Cerebellar cortex (tissue), 1 donor: Measurements from ENCODE around the gene NXPH4.
A peak's percentile ranks its signal among the peaks of the same experiment; 100 is the strongest.

Experiments
- DNase-seq: peaks from one replicate; pipeline ENCODE4 v3.0.0-alpha.2; 2015; ENCODE audit warnings: low spot score

The NXPH4 gene

GRCh38 chr12:57216014-57216911 is at the start of gene NXPH4:
NXPH4 (plus strand) TSS chr12:57216794; CDS start chr12:57216970, 176 bp downstream.
- DNase-seq = no peak

GRCh38 chr12:57166971-57167371 is 49.6 kb upstream of the NXPH4 start:
- DNase-seq = no peak

DNA sequence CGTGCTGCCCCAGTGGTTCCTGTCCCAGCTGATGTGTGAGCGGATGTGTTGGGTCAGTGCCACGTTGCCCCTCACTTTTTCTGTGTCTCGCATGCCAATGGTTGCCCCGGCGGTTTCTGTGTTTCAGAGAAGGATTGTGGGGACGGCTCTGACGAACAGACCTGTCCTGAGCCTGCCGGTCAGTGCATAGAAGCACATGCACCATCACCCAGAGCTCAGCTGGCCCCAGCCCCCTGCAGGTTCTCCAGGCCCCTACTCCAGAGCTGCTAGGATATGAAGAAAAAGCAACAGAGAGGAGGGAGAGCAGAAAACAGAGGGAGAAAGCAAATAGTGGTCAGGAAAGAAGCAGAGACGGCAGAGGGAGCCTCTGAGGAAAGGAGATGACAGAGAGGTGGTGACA is 48.5 kb upstream of the NXPH4 start:
- no peak for DNase-seq

DNA sequence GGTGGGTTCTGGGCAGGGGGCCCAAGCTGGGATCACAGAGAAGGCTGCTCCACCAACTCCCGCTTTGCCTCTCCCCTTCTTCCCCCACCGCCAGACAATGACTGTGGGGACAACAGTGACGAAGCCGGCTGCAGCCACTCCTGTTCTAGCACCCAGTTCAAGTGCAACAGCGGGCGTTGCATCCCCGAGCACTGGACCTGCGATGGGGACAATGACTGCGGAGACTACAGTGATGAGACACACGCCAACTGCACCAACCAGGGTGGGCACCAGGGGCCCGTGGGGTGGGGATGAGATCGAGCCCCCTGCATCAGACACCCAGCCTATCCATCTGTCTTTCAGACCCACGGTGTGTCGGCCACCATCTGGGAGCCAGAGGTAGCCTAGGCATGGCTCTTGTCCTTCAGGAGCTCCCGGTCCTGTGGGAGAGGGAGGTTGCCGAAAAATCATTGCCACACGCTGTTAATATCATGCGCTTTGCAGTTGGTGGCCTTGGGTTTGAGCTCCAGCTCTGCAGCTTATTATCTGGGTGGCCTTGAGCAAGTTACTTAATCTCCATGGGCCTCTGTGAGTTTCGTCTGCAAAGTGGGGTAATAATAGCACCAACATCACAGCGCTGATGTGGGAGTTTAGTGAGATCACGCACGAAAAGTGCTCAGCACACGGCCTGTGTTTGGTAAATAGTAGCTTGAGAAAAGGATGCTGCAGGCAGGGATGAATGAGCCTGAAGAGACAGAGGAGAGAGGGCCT is 47.4 kb upstream of the NXPH4 start:
- no peak for DNase-seq

- DNase-seq = no peak
Observed at GRCh38 chr12:57169969-57170368, 46.6 kb upstream of the NXPH4 start.

DNA sequence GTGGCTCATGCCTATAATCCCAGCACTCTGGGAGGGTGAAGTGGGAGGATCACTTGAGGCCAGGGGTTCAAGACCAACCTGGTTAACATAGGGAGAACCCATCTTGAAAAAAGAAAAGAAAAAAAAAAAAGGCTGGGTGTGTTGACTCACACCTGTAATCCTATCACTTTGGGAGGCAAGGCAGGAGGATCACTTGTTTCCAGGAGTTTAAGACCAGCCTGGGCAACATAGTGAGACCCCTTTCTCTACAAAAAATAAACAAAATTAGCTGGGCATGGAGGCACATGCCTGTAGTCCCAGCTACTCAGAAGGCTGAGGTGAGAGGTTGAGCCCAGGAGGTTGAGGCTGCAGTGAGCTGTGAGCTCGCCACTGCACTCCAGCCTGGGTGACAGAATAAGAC is 46.2 kb upstream of the NXPH4 start:
- DNase-seq = no peak

DNA sequence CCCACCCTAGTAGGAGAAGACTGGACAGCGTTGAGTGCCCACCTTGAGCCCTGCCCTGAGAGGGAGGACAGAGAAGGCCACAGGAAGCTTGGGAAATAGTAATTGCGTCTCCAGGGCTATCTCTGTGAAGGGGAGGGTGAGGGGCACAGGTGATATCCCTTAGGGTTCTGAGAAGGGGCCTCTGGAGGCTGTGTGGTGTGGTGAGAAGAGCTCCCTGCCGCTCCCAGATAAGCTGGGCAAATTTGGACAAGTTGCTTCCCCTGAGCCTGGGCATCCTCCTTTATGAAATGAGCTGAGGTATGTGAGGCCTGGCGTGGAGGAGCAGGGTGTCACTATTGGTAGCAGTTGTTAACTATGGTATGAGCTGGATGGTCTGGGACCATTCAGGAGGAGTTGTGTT is 45.7 kb upstream of the NXPH4 start:
- no peak for DNase-seq

GRCh38 chr12:57171668-57172067 is 44.9 kb upstream of the NXPH4 start:
- DNase-seq = no peak

DNA sequence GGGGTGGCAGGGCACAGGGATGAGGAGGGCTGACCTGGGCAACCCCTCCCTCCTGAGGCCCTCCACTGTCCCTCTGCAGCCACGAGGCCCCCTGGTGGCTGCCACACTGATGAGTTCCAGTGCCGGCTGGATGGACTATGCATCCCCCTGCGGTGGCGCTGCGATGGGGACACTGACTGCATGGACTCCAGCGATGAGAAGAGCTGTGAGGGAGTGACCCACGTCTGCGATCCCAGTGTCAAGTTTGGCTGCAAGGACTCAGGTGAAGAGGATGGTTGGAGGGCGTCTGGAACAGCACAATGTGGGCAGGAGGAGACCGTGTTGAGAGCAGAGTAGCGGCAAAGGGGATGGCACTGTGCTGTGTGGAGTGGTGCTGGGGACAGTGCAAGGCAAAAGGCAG is 43.5 kb upstream of the NXPH4 start:
- DNase-seq = no peak

DNA sequence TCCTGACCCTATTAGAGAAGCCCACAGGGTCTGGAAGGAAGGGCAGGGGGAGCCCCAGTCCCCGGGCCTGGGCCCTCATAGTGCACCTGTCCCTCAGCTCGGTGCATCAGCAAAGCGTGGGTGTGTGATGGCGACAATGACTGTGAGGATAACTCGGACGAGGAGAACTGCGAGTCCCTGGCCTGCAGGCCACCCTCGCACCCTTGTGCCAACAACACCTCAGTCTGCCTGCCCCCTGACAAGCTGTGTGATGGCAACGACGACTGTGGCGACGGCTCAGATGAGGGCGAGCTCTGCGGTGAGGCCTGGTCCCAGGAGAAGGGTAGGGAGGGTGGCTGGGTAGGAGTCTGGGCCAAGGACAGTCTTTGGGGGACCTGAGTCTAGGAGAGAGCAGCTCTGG is 42.9 kb upstream of the NXPH4 start:
- DNase-seq = no peak

DNA sequence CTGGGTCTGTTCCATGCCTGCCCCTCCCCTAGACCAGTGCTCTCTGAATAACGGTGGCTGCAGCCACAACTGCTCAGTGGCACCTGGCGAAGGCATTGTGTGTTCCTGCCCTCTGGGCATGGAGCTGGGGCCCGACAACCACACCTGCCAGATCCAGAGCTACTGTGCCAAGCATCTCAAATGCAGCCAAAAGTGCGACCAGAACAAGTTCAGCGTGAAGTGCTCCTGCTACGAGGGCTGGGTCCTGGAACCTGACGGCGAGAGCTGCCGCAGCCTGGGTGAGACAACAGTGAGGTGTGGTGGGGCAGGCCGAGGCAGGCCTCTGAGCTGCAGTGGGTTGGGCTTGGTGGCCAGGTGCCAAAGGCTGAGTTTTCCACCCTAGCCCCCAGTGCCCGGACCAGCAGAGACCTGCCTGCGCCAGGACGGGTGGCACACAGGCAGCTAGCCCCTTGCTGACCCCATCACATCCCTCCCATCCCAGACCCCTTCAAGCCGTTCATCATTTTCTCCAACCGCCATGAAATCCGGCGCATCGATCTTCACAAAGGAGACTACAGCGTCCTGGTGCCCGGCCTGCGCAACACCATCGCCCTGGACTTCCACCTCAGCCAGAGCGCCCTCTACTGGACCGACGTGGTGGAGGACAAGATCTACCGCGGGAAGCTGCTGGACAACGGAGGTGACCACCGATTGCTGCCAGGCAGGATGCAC is 41.0 kb upstream of the NXPH4 start:
- peak; percentile 87 for DNase-seq

- no peak for DNase-seq
Observed at GRCh38 chr12:57176139-57176477, 40.5 kb upstream of the NXPH4 start.

DNA sequence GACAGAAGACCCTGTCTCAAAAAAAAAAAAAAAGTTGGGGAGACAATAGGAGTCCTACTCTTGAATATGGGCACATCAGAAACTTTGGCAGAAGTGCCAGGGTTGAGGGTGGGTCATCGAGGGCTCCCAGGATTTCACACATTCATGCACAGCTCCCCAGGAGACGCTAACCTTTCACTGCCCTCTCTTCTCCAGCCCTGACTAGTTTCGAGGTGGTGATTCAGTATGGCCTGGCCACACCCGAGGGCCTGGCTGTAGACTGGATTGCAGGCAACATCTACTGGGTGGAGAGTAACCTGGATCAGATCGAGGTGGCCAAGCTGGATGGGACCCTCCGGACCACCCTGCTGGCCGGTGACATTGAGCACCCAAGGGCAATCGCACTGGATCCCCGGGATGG is 39.7 kb upstream of the NXPH4 start:
- DNase-seq = no peak

- no peak for DNase-seq
Observed at GRCh38 chr12:57177354-57177753, 39.2 kb upstream of the NXPH4 start.

DNA sequence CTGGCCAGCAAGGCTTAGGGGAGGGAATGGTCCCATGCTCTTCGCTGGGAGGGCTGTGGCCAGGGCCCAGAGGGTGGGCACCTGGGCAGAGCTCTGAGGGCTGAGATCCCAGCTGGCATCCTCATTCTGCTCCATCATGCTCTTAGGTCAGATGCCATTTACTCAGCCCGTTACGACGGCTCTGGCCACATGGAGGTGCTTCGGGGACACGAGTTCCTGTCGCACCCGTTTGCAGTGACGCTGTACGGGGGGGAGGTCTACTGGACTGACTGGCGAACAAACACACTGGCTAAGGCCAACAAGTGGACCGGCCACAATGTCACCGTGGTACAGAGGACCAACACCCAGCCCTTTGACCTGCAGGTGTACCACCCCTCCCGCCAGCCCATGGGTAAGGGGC is 38.4 kb upstream of the NXPH4 start:
- DNase-seq = no peak

DNA sequence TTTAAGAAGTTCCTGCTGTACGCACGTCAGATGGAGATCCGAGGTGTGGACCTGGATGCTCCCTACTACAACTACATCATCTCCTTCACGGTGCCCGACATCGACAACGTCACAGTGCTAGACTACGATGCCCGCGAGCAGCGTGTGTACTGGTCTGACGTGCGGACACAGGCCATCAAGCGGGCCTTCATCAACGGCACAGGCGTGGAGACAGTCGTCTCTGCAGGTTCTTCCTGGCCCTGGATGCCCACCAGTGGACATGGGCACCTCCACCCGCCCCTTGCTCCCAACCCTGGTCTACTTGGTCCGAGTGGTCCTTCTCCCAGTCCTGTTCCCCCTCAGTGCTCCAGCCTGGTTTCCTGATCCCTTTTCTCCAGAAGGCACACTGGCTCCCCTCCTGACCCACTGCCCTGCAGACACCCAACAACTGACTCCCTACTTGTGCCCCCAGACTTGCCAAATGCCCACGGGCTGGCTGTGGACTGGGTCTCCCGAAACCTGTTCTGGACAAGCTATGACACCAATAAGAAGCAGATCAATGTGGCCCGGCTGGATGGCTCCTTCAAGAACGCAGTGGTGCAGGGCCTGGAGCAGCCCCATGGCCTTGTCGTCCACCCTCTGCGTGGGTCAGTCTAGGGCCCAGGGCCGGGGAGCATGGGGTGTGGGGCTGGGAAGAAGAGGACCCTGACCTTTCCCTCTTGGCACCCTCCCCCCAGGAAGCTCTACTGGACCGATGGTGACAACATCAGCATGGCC is 37.1 kb upstream of the NXPH4 start:
- no peak for DNase-seq

GRCh38 chr12:57180321-57180989 is 36.1 kb upstream of the NXPH4 start:
- no peak for DNase-seq

DNA sequence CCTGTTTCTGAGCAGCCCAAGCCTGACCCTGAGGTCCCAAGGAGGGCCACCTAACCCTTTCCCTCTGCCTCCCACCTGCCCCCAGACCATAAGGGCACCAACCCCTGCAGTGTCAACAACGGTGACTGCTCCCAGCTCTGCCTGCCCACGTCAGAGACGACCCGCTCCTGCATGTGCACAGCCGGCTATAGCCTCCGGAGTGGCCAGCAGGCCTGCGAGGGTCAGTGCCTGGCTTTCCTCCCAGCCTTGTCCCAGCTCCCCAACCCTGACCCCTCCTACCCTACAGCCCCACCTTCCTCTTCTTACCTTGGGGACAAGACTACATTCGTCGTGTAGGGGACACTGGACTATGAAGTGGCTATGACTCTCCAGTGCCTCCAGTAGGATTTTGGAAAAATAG is 35.5 kb upstream of the NXPH4 start:
- DNase-seq = no peak

DNA sequence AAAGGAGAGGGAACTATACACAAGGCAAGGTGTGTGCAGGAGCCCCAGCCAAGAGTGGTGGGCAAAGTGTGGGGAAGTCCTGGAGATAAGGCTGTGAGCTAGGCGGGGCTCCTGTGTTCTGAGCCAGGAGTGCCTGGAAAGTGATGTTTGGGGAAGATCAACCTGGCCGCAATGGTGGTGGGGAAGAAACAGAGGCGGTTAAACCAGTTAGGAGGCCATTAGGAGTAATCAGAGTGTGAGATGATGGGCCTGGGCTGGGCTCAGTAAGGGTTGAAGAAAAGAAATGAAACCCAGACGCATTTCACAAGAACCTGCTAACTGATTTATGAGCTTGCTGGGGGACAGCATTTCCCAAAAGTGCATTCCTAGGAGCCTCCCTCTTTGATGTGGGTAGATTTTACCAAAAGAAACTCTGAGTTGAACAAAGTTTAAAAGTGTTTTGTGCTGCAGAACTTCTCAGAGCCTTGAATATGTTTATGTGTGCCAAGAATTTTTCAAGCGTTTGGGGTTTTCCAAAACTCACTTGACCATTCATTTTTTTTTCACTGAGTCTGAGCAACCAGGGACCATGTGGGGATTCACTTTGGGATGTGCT is 34.9 kb upstream of the NXPH4 start:
- DNase-seq = no peak

- DNase-seq = peak; percentile 86
Observed at GRCh38 chr12:57182918-57183575, 33.5 kb upstream of the NXPH4 start.
